H9 (cell line): ENCODE data around the gene PIP5KL1. TPM values are rescaled to one million over a fixed set of nuclear protein-coding genes. Genes with fewer than 3 reads are reported as not detected.

Source experiments
- DNase-seq: peaks from one replicate; pipeline ENCODE4 v3.0.0-alpha.2; 2017
- H2AFZ ChIP-seq: one replicate; pipeline ENCODE4 v1.6.1; 2013; ENCODE audit warnings: mild to moderate bottlenecking, low read length, control low read depth, moderate library complexity
- H2AK5ac ChIP-seq: 2 replicates; pipeline ENCODE4 v1.6.1; 2013; ENCODE audit warnings: low read length, control low read depth, mixed read lengths; ENCODE audit not compliant: insufficient read length
- H2BK120ac ChIP-seq: one replicate; pipeline ENCODE4 v1.6.1; 2013; ENCODE audit warnings: low read depth, mild to moderate bottlenecking, low read length, control low read depth, inconsistent platforms; ENCODE audit not compliant: poor library complexity, severe bottlenecking
- H2BK12ac ChIP-seq: 2 replicates; pipeline ENCODE4 v1.6.1; 2013; ENCODE audit warnings: low read length, control low read depth, mixed read lengths, low read depth; ENCODE audit not compliant: insufficient read length
- H2BK15ac ChIP-seq: 2 replicates; pipeline ENCODE4 v1.6.1; 2013; ENCODE audit warnings: low read depth, low read length, control low read depth
- H2BK20ac ChIP-seq: one replicate; pipeline ENCODE4 v1.6.1; 2013; ENCODE audit warnings: low read depth, mild to moderate bottlenecking, low read length, control low read depth, inconsistent platforms; ENCODE audit not compliant: poor library complexity, severe bottlenecking
- H2BK5ac ChIP-seq: 2 replicates; pipeline ENCODE4 v1.6.1; 2013; ENCODE audit warnings: low read length, control low read depth, mixed read lengths; ENCODE audit not compliant: insufficient read length
- H3K14ac ChIP-seq: 2 replicates; pipeline ENCODE4 v1.6.1; 2013; ENCODE audit warnings: low read length, control low read depth; ENCODE audit not compliant: insufficient read depth
- H3K18ac ChIP-seq: 2 replicates; pipeline ENCODE4 v1.6.1; 2013; ENCODE audit warnings: low read depth, mild to moderate bottlenecking, mixed read lengths, low read length, control low read depth; ENCODE audit not compliant: insufficient read length
- H3K23ac ChIP-seq: 2 replicates; pipeline ENCODE4 v1.6.1; 2013; ENCODE audit warnings: low read length, control low read depth, mixed read lengths, low read depth; ENCODE audit not compliant: insufficient read length
- H3K23me2 ChIP-seq: 2 replicates; pipeline ENCODE4 v1.6.1; 2013; ENCODE audit warnings: low read depth, mild to moderate bottlenecking, mixed read lengths, low read length, control low read depth; ENCODE audit not compliant: insufficient read length, poor library complexity, severe bottlenecking
- H3K27ac ChIP-seq: 2 replicates; pipeline ENCODE4 v1.5.1; 2013; ENCODE audit warnings: low read length, control low read depth, mixed read lengths, low read depth; ENCODE audit not compliant: insufficient read length
- H3K27me3 ChIP-seq: 2 replicates; pipeline ENCODE4 v1.6.1; 2013; ENCODE audit warnings: low read length, control low read depth, inconsistent platforms; ENCODE audit not compliant: insufficient read depth
- H3K4ac ChIP-seq: 2 replicates; pipeline ENCODE4 v1.6.1; 2013; ENCODE audit warnings: low read depth, mild to moderate bottlenecking, control low read depth, inconsistent platforms, low read length, moderate library complexity
- H3K4me1 ChIP-seq: 2 replicates; pipeline ENCODE4 v1.6.1; 2013; ENCODE audit warnings: low read length, control low read depth, inconsistent platforms; ENCODE audit not compliant: insufficient read depth
- H3K4me2 ChIP-seq: 2 replicates; pipeline ENCODE4 v1.6.1; 2013; ENCODE audit warnings: low read length, control low read depth, mixed read lengths; ENCODE audit not compliant: insufficient read length, insufficient read depth
- H3K56ac ChIP-seq: 2 replicates; pipeline ENCODE4 v1.6.1; 2013; ENCODE audit warnings: low read depth, mild to moderate bottlenecking, mixed read lengths, low read length, control low read depth; ENCODE audit not compliant: insufficient read length
- H3K79me1 ChIP-seq: 2 replicates; pipeline ENCODE4 v1.6.1; 2013; ENCODE audit warnings: low read depth, mild to moderate bottlenecking, moderate library complexity, low read length, control low read depth, inconsistent platforms; ENCODE audit not compliant: insufficient read depth, poor library complexity, severe bottlenecking
- H3K79me2 ChIP-seq: 2 replicates; pipeline ENCODE4 v1.6.1; 2013; ENCODE audit warnings: low read length, control low read depth, inconsistent platforms; ENCODE audit not compliant: insufficient read depth
- H3K9ac ChIP-seq: 2 replicates; pipeline ENCODE4 v1.6.1; 2013; ENCODE audit warnings: low read length, control low read depth, mixed read lengths; ENCODE audit not compliant: insufficient read length; ENCODE audit errors: extremely low read depth
- H3K9me3 ChIP-seq: one replicate; pipeline ENCODE4 v1.6.1; 2013; ENCODE audit warnings: low read depth, low read length, inconsistent platforms; ENCODE audit not compliant: control insufficient read depth
- H3T11ph ChIP-seq: one replicate; pipeline ENCODE4 v1.6.1; 2013; ENCODE audit warnings: mild to moderate bottlenecking, low read length, control low read depth, inconsistent platforms
- H4K20me1 ChIP-seq: one replicate; pipeline ENCODE4 v1.6.1; 2013; ENCODE audit not compliant: control insufficient read depth, insufficient read length, insufficient read depth
- H4K5ac ChIP-seq: 2 replicates; pipeline ENCODE4 v1.6.1; 2013; ENCODE audit warnings: low read depth, mild to moderate bottlenecking, mixed read lengths, low read length, control low read depth; ENCODE audit not compliant: insufficient read length
- H4K8ac ChIP-seq: replicated peaks from 2 replicates; pipeline ENCODE4 v1.6.1; 2013; ENCODE audit warnings: low read length, control low read depth, mixed read lengths, low read depth; ENCODE audit not compliant: insufficient read length
- H4K91ac ChIP-seq: 2 replicates; pipeline ENCODE4 v1.6.1; 2013; ENCODE audit warnings: low read depth, mild to moderate bottlenecking, moderate library complexity, mixed read lengths, low read length, control low read depth; ENCODE audit not compliant: insufficient read length
- H3K27ac Mint-ChIP-seq, 3 experiments: 2 replicates in 2 of 3; 3 replicates in 1 of 3; pipeline ENCODE4 v1.8.0; 2020 to 2021; ENCODE audit warnings: mixed read lengths in 3 of 3, mild to moderate bottlenecking in 1 of 3, moderate library complexity in 1 of 3
- H3K27me3 Mint-ChIP-seq: 2 replicates; pipeline ENCODE4 v1.8.0; 2021; ENCODE audit warnings: low read depth, mild to moderate bottlenecking, moderate library complexity, mixed read lengths
- H3K36me3 Mint-ChIP-seq, 3 experiments: 2 replicates in 2 of 3; 3 replicates in 1 of 3; pipeline ENCODE4 v1.8.0; 2020 to 2021; ENCODE audit warnings: low read depth in 3 of 3, mixed read lengths in 3 of 3; ENCODE audit not compliant: insufficient read depth in 1 of 3
- H3K4me1 Mint-ChIP-seq, 2 experiments: 2 replicates each; pipeline ENCODE4 v1.8.0; 2020; ENCODE audit warnings: mixed read lengths in 2 of 2
- H3K4me3 Mint-ChIP-seq, 2 experiments: 2 replicates in 1 of 2; 3 replicates in 1 of 2; pipeline ENCODE4 v1.8.0; 2020 to 2021; ENCODE audit warnings: mild to moderate bottlenecking in 2 of 2, mixed read lengths in 2 of 2, moderate library complexity in 1 of 2
- H3K9me3 Mint-ChIP-seq, 2 experiments: 2 replicates in 1 of 2; 3 replicates in 1 of 2; pipeline ENCODE4 v1.8.0; 2020; ENCODE audit warnings: mild to moderate bottlenecking in 2 of 2, mixed read lengths in 2 of 2, moderate library complexity in 1 of 2
- WGBS: extraction: QIAGEN DNeasy Blood & Tissue Kit; methylation state at CpG from one replicate; pipeline ENCODE4 v1.1.7; 2013; ENCODE audit warnings: missing lambda C conversion rate, low lambda C conversion rate, mixed read lengths; ENCODE audit not compliant: insufficient read length; ENCODE audit errors: extremely low coverage; 5-methylcytosine and 5-hydroxymethylcytosine counted together
- total RNA-seq: library from RNA; stranded (reverse); gene quantifications from 2 replicates; pipeline ENCODE4 v1.2.1, GENCODE V29; 2021
- TF ChIP-seq, protein P1 (sequence below): fragments of 200-600 bp; sonication (generic); conservative IDR thresholded peaks from 3 replicates; pipeline ENCODE4 v1.8.0; 2021; ENCODE audit warnings: antibody characterized with exemption, mild to moderate bottlenecking

Gene PIP5KL1
- total RNA-seq, 1 experiment from 2014 or later, result 11.6 TPM

DNA sequence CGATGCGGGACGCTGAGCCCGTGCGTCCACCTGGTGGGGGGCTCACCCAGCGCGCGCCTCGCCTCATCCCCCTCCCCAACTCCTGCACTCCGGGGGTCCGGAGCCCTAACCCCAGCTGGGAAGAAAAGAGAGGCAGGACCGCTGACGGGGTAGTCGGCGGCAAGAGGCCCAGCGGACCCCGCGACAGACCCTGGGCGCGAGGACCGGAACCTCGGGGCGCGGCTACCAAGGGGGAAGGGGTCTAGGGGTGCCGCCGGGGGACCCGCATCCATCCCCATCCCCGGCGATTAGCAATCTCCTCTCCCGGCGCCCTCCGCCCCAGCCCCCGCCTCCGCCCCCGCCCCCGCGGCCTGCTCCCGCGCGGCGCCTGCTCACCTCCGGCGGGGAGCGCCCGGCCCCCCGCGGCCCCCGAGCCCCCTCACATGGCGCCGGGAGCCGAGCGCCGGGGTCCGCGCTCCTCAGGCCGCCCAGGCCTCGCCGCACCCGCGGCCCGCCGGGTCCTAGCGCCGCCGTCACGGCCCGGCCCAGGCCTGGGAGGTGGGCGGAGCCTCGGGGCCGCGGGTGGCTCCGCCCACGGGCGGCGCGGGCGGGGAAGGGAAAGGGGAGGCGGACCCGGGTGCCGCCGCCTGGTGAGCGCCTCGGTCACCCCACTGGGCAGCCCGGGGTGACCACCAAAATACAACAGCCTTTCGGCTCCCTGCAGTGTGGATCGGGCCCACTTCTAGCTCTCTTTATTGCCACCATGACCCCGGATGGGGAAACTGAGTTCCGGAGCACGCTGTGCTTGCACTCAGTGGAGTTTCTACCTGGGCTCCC is 31.2 kb downstream of the PIP5KL1 start, which contains the start of gene ST6GALNAC6:
Gene ST6GALNAC6 (minus strand): TSS at position 476 of the 816 bp plus-strand sequence. CDS start 1,622 bp downstream, outside the sequence.
- no peak within 1 kb of the TSS for H2AFZ ChIP-seq
- H4K91ac ChIP-seq, result no peak within 1 kb of the TSS
- H3K4me1 Mint-ChIP-seq, result peaks cover 21 to 40% of the 10 kb centered on the region in 2 experiments
- H4K5ac ChIP-seq, result no peak within 1 kb of the TSS
- H3K4ac ChIP-seq, result no peak within 1 kb of the TSS
- H3K9ac ChIP-seq, result peak within 1 kb of the TSS; percentile 66
- TF ChIP-seq, protein P1, sequence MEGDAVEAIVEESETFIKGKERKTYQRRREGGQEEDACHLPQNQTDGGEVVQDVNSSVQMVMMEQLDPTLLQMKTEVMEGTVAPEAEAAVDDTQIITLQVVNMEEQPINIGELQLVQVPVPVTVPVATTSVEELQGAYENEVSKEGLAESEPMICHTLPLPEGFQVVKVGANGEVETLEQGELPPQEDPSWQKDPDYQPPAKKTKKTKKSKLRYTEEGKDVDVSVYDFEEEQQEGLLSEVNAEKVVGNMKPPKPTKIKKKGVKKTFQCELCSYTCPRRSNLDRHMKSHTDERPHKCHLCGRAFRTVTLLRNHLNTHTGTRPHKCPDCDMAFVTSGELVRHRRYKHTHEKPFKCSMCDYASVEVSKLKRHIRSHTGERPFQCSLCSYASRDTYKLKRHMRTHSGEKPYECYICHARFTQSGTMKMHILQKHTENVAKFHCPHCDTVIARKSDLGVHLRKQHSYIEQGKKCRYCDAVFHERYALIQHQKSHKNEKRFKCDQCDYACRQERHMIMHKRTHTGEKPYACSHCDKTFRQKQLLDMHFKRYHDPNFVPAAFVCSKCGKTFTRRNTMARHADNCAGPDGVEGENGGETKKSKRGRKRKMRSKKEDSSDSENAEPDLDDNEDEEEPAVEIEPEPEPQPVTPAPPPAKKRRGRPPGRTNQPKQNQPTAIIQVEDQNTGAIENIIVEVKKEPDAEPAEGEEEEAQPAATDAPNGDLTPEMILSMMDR, result no peak
- no peak within 1 kb of the TSS for H3K56ac ChIP-seq
- H3K9me3 ChIP-seq, result no peaks in the 10 kb centered on the region
- peak within 1 kb of the TSS in 2 of 3 experiments; percentile 68 to 91; a peak in 3 of 7 replicates for H3K27ac Mint-ChIP-seq
- H3K9me3 Mint-ChIP-seq, result no peaks in the 10 kb centered on the region
- H3K4me2 ChIP-seq, result peak within 1 kb of the TSS; percentile 64
- peak within 1 kb of the TSS; percentile 87 for H3K18ac ChIP-seq
- H2BK20ac ChIP-seq, result no peak within 1 kb of the TSS
- no peak within 1 kb of the TSS for H3T11ph ChIP-seq
- H2BK15ac ChIP-seq, result no peak within 1 kb of the TSS; the same call in 1 of the 2 replicates
- no peak within 1 kb of the TSS for H2AK5ac ChIP-seq
- H3K27me3 ChIP-seq, result no peaks in the 10 kb centered on the region
- H3K23ac ChIP-seq, result no peak within 1 kb of the TSS
- no peaks in the 10 kb centered on the region for H3K79me2 ChIP-seq
- H3K14ac ChIP-seq, result peak within 1 kb of the TSS; percentile 80
- no peak within 1 kb of the TSS for H2BK5ac ChIP-seq
- peak within 1 kb of the TSS; percentile 81 to 91 for H3K4me3 Mint-ChIP-seq
- no peaks in the 10 kb centered on the region for H3K79me1 ChIP-seq
- H4K8ac ChIP-seq, result no peak within 1 kb of the TSS
- no peak within 1 kb of the TSS for H2BK120ac ChIP-seq
- WGBS, result no CpG with 5 or more reads among the region's 89 CpGs
- no peak within 1 kb of the TSS for H3K27ac ChIP-seq
- H2BK12ac ChIP-seq, result no peak within 1 kb of the TSS
- H3K36me3 Mint-ChIP-seq, result peaks cover 17 to 26% (median 21%) of the 10 kb centered on the region in 3 experiments; a peak in 6 of 7 replicates
- H4K20me1 ChIP-seq, result no peaks in the 10 kb centered on the region
- peak; percentile 56 for DNase-seq
- H3K4me1 ChIP-seq, result peaks cover 8% of the 10 kb centered on the region; the same call in 1 of the 2 replicates
- no peaks in the 10 kb centered on the region for H3K27me3 Mint-ChIP-seq
- peaks cover 4% of the 10 kb centered on the region for H3K23me2 ChIP-seq
